ENCODE data around the gene TTC4. TPM values are rescaled to one million over a fixed set of nuclear protein-coding genes. Genes with fewer than 3 reads are reported as not detected.

The TTC4 gene
- total RNA-seq, 2 experiments from 2014 or later, result 7.3 to 7.6 TPM

- no peaks in the 10 kb centered on the region for H3K4me1 Mint-ChIP-seq (ENCODE audit: low read depth)
- H3K9me3 ChIP-seq (ENCODE audit: control insufficient read depth in 1 of 2, insufficient read depth in 1 of 2, low read length in 2 of 2), result no peaks in the 10 kb centered on the region
- H3K27me3 Mint-ChIP-seq, result peaks cover 32% of the 10 kb centered on the region
- H3K27ac ChIP-seq (ENCODE audit: low read depth in 1 of 2, low read length in 2 of 2), result no peak overlapping the region
- H3K27ac Mint-ChIP-seq, result no peak overlapping the region
- no peak overlapping the region for H3K4me3 Mint-ChIP-seq
- CTCF ChIA-PET, result no interaction called here
- POLR2A ChIA-PET, result no interaction called here
- DNase-seq (no peak), ATAC-seq (ENCODE audit: poor library complexity) (no peak)
- no peak overlapping the region for H3K4me3 ChIP-seq (ENCODE audit: low read length)
- no peaks in the 10 kb centered on the region for H3K36me3 ChIP-seq (ENCODE audit: insufficient read depth, low read length)
- TF ChIP-seq, protein P1, sequence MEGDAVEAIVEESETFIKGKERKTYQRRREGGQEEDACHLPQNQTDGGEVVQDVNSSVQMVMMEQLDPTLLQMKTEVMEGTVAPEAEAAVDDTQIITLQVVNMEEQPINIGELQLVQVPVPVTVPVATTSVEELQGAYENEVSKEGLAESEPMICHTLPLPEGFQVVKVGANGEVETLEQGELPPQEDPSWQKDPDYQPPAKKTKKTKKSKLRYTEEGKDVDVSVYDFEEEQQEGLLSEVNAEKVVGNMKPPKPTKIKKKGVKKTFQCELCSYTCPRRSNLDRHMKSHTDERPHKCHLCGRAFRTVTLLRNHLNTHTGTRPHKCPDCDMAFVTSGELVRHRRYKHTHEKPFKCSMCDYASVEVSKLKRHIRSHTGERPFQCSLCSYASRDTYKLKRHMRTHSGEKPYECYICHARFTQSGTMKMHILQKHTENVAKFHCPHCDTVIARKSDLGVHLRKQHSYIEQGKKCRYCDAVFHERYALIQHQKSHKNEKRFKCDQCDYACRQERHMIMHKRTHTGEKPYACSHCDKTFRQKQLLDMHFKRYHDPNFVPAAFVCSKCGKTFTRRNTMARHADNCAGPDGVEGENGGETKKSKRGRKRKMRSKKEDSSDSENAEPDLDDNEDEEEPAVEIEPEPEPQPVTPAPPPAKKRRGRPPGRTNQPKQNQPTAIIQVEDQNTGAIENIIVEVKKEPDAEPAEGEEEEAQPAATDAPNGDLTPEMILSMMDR (IDR thresholded peaks at IDR 0.05), result no peak
- peaks cover 0 to 3% of the 10 kb centered on the region in 2 experiments for H3K27me3 ChIP-seq (ENCODE audit: control insufficient read depth in 1 of 2, insufficient read depth in 2 of 2, low read length in 2 of 2)
- H3K36me3 Mint-ChIP-seq (ENCODE audit: low read depth), result no peaks in the 10 kb centered on the region
- intact Hi-C loops (cut with DNase I, micrococcal nuclease), result no loop called here
- no peaks in the 10 kb centered on the region for H3K4me1 ChIP-seq (ENCODE audit: insufficient read depth, low read length)
- no peaks in the 10 kb centered on the region for H3K9me3 Mint-ChIP-seq
These were observed 12.2 kb upstream of the TTC4 start for GRCh38 chr1:54703471-54703870.

- intact Hi-C loops (cut with DNase I, micrococcal nuclease), result no loop called here
- H3K27me3 ChIP-seq (ENCODE audit: control insufficient read depth in 1 of 2, insufficient read depth in 2 of 2, low read length in 2 of 2), result no peaks in the 10 kb centered on the region
- no peak overlapping the region for H3K27ac Mint-ChIP-seq
- H3K9me3 ChIP-seq (ENCODE audit: control insufficient read depth in 1 of 2, insufficient read depth in 1 of 2, low read length in 2 of 2), result no peaks in the 10 kb centered on the region
- no peak overlapping the region for H3K4me3 ChIP-seq (ENCODE audit: low read length)
- H3K4me1 ChIP-seq (ENCODE audit: insufficient read depth, low read length), result no peaks in the 10 kb centered on the region
- H3K36me3 Mint-ChIP-seq (ENCODE audit: low read depth), result no peaks in the 10 kb centered on the region
- H3K4me3 Mint-ChIP-seq, result no peak overlapping the region
- H3K27ac ChIP-seq (ENCODE audit: low read depth in 1 of 2, low read length in 2 of 2), result no peak overlapping the region
- ATAC-seq (ENCODE audit: poor library complexity), result no peak
- H3K36me3 ChIP-seq (ENCODE audit: insufficient read depth, low read length), result no peaks in the 10 kb centered on the region
- ChIA-PET CTCF (interaction anchor here (1.2 kb wide), 1 partner anchor 10 kb away, joined by 3 read pairs; no protein-coding TSS in a partner anchor), POLR2A (interaction anchor here (1.4 kb wide), 1 partner anchor 10 kb away, joined by 4 read pairs; the partner anchor contains the start of gene TTC4)
- H3K9me3 Mint-ChIP-seq, result no peaks in the 10 kb centered on the region
- DNase-seq, result no peak
- H3K27me3 Mint-ChIP-seq, result peaks cover 32% of the 10 kb centered on the region
- TF ChIP-seq, protein P1 (IDR thresholded peaks at IDR 0.05), result no peak
- no peaks in the 10 kb centered on the region for H3K4me1 Mint-ChIP-seq (ENCODE audit: low read depth)
These were observed 10.5 kb upstream of the TTC4 start for GRCh38 chr1:54705153-54705552.

GRCh38 chr1:54706419-54706818, 9.2 kb upstream of the TTC4 start:
- TF ChIP-seq, protein P1 (IDR thresholded peaks at IDR 0.05), result no peak

More at GRCh38 chr1:54706419-54706818, 9.2 kb upstream of the TTC4 start:
- CTCF ChIA-PET, result no interaction called here
- ATAC-seq (ENCODE audit: poor library complexity) (no peak), DNase-seq (no peak)
- Histone ChIP-seq H3K36me3 (ENCODE audit: insufficient read depth, low read length) (no peaks in the 10 kb centered on the region), H3K4me3 (ENCODE audit: low read length) (no peak overlapping the region), H3K4me1 (ENCODE audit: insufficient read depth, low read length) (no peaks in the 10 kb centered on the region), H3K9me3 (ENCODE audit: control insufficient read depth in 1 of 2, insufficient read depth in 1 of 2, low read length in 2 of 2) (no peaks in the 10 kb centered on the region), H3K27ac (ENCODE audit: low read depth in 1 of 2, low read length in 2 of 2) (no peak overlapping the region), H3K27me3 (ENCODE audit: control insufficient read depth in 1 of 2, insufficient read depth in 2 of 2, low read length in 2 of 2) (no peaks in the 10 kb centered on the region)
- no peaks in the 10 kb centered on the region for H3K4me1 Mint-ChIP-seq (ENCODE audit: low read depth)
- H3K9me3 Mint-ChIP-seq, result no peaks in the 10 kb centered on the region
- intact Hi-C loops (cut with DNase I, micrococcal nuclease), result no loop called here
- H3K27ac Mint-ChIP-seq, result no peak overlapping the region
- peaks cover 32% of the 10 kb centered on the region for H3K27me3 Mint-ChIP-seq
- H3K36me3 Mint-ChIP-seq (ENCODE audit: low read depth), result no peaks in the 10 kb centered on the region
- H3K4me3 Mint-ChIP-seq, result no peak overlapping the region
- POLR2A ChIA-PET, result no interaction called here

Measured in CD4-positive, alpha-beta T cell (primary cell).